GM23338 (cell line): ENCODE data around the gene TSFM. TPM values are rescaled to one million over a fixed set of nuclear protein-coding genes. Genes with fewer than 3 reads are reported as not detected.

Source experiments
- ATAC-seq: fragments of 200-7000 bp; cut with Tn5 transposase; 3 replicates; pipeline ENCODE4 v1.9.1; 2020
- DNase-seq: peaks from one replicate; pipeline ENCODE4 v3.0.0-alpha.2; 2015; ENCODE audit warnings: low spot score
- H2AFZ ChIP-seq: fragments of 200-600 bp; sonication (generic); 2 replicates; pipeline ENCODE4 v1.8.0; 2016; ENCODE audit warnings: antibody characterized with exemption, mild to moderate bottlenecking, moderate library complexity
- H3F3A ChIP-seq: fragments of 200-600 bp; sonication (generic); replicated peaks from 2 replicates; pipeline ENCODE4 v1.8.0; 2017; ENCODE audit warnings: antibody characterized with exemption, mixed run types, low read depth
- H3K27ac ChIP-seq: fragments of 200-600 bp; sonication (generic); 2 replicates; pipeline ENCODE4 v1.6.1; 2016; ENCODE audit warnings: low read depth
- H3K27me3 ChIP-seq: fragments of 200-600 bp; sonication (generic); 2 replicates; pipeline ENCODE4 v1.8.0; 2016; ENCODE audit warnings: mild to moderate bottlenecking, mixed run types, moderate library complexity; ENCODE audit not compliant: insufficient read depth
- H3K36me3 ChIP-seq: fragments of 200-600 bp; sonication (generic); 2 replicates; pipeline ENCODE4 v1.8.0; 2016; ENCODE audit warnings: mild to moderate bottlenecking; ENCODE audit not compliant: insufficient read depth
- H3K4me1 ChIP-seq: fragments of 200-600 bp; sonication (generic); 2 replicates; pipeline ENCODE4 v1.8.0; 2016; ENCODE audit warnings: mild to moderate bottlenecking, moderate library complexity; ENCODE audit not compliant: insufficient read depth
- H3K4me2 ChIP-seq: fragments of 200-600 bp; sonication (generic); 2 replicates; pipeline ENCODE4 v1.7.1; 2017; ENCODE audit warnings: mixed run types
- H3K4me3 ChIP-seq: fragments of 200-600 bp; sonication (generic); 2 replicates; pipeline ENCODE4 v1.6.1; 2016; ENCODE audit warnings: mixed run types
- H3K79me2 ChIP-seq: fragments of 200-600 bp; sonication (generic); replicated peaks from 2 replicates; pipeline ENCODE4 v1.8.0; 2017; ENCODE audit warnings: mild to moderate bottlenecking; ENCODE audit not compliant: insufficient read depth
- H3K9me2 ChIP-seq: fragments of 200-600 bp; sonication (generic); 2 replicates; pipeline ENCODE4 v1.8.0; 2017; ENCODE audit not compliant: insufficient read depth
- H4K20me1 ChIP-seq: fragments of 200-600 bp; sonication (generic); replicated peaks from 2 replicates; pipeline ENCODE4 v1.8.0; 2017; ENCODE audit warnings: mild to moderate bottlenecking; ENCODE audit not compliant: insufficient read depth
- H3K27ac Mint-ChIP-seq: 2 replicates; pipeline ENCODE4 v1.8.0; 2020; ENCODE audit warnings: inconsistent platforms, mild to moderate bottlenecking, moderate library complexity, mixed read lengths
- H3K27me3 Mint-ChIP-seq: 3 replicates; pipeline ENCODE4 v1.8.0; 2022; ENCODE audit warnings: low read depth, mild to moderate bottlenecking, moderate library complexity, mixed read lengths, inconsistent platforms; ENCODE audit not compliant: insufficient read depth, poor library complexity
- H3K36me3 Mint-ChIP-seq: 3 replicates; pipeline ENCODE4 v1.8.0; 2021; ENCODE audit warnings: low read depth, mild to moderate bottlenecking, inconsistent platforms, moderate library complexity, mixed read lengths
- H3K4me1 Mint-ChIP-seq: 3 replicates; pipeline ENCODE4 v1.8.0; 2020; ENCODE audit warnings: mild to moderate bottlenecking, inconsistent platforms, mixed read lengths
- H3K4me3 Mint-ChIP-seq: 3 replicates; pipeline ENCODE4 v1.8.0; 2021; ENCODE audit warnings: moderate library complexity, mild to moderate bottlenecking, inconsistent platforms, mixed read lengths
- H3K9me3 Mint-ChIP-seq: 3 replicates; pipeline ENCODE4 v1.8.0; 2020; ENCODE audit warnings: moderate library complexity, mild to moderate bottlenecking, inconsistent platforms, mixed read lengths
- CREB1 ChIP-seq: fragments of 250-450 bp; sonication (Bioruptor Pico); IDR thresholded peaks from 2 replicates; pipeline ENCODE4 v1.5.0; 2020; ENCODE audit warnings: low read depth, mild to moderate bottlenecking, moderate library complexity
- EZH2 ChIP-seq: fragments of 200-600 bp; sonication (generic); IDR thresholded peaks from one replicate; pipeline ENCODE4 v1.8.0; 2017; ENCODE audit warnings: antibody characterized with exemption, mild to moderate bottlenecking, low read depth; ENCODE audit not compliant: unreplicated experiment
- EZH2phosphoT487 ChIP-seq: fragments of 200-600 bp; sonication (generic); IDR thresholded peaks from one replicate; pipeline ENCODE4 v1.8.1; 2018; ENCODE audit warnings: antibody characterized with exemption; ENCODE audit not compliant: unreplicated experiment
- JUNB ChIP-seq: IDR thresholded peaks from one replicate; pipeline ENCODE4 v1.6.1; 2016; ENCODE audit warnings: antibody characterized with exemption; ENCODE audit not compliant: unreplicated experiment
- NANOG ChIP-seq: IDR thresholded peaks from 2 replicates; pipeline ENCODE4 v1.6.1; 2016; ENCODE audit warnings: antibody characterized with exemption, borderline replicate concordance
- POLR2AphosphoS5 ChIP-seq: IDR thresholded peaks from 2 replicates; pipeline ENCODE4 v1.6.1; 2016; ENCODE audit warnings: antibody characterized with exemption, low read depth
- STAT1 ChIP-seq: IDR thresholded peaks from one replicate; pipeline ENCODE4 v1.6.1; 2016; ENCODE audit warnings: antibody characterized with exemption; ENCODE audit not compliant: unreplicated experiment
- ZNF114 ChIP-seq: fragments of 250-450 bp; sonication (Bioruptor Pico); IDR thresholded peaks from 2 replicates; pipeline ENCODE4 v1.5.0; 2020; ENCODE audit warnings: mild to moderate bottlenecking, moderate library complexity
- ZNF331 ChIP-seq: fragments of 250-450 bp; sonication (Bioruptor Pico); IDR thresholded peaks from 2 replicates; pipeline ENCODE4 v1.5.0; 2020; ENCODE audit warnings: low read depth, mild to moderate bottlenecking, moderate library complexity
- polyA plus RNA-seq: library from polyadenylated mRNA; unstranded; fragments of >200 nt; fragmentation: Nextera tagmentation; extraction: Ambion mirVana; gene quantifications from 2 replicates; pipeline ENCODE4 v1.2.1, GENCODE V29; 2016
- total RNA-seq: library from RNA; depleted of rRNA; stranded (reverse); fragments of >200 nt; shearing (Covaris generic); gene quantifications from 2 replicates; pipeline ENCODE4 v1.2.3, GENCODE V29; 2014
- TF ChIP-seq, protein P1 (sequence below): IDR thresholded peaks from 2 replicates; pipeline ENCODE4 v1.6.1; 2016; ENCODE audit warnings: antibody characterized with exemption
- TF ChIP-seq, protein P2 (sequence below): fragments of 250-450 bp; sonication (Bioruptor Pico); IDR thresholded peaks from 2 replicates; pipeline ENCODE4 v1.5.0; 2020; ENCODE audit warnings: mild to moderate bottlenecking, moderate library complexity
- TF ChIP-seq, protein P3 (sequence below): IDR thresholded peaks from one replicate; pipeline ENCODE4 v1.6.1; 2018; ENCODE audit warnings: antibody characterized with exemption; ENCODE audit not compliant: unreplicated experiment

The TSFM gene
- total and polyA plus RNA-seq, 2 experiments from 2014 or later: 29.5 to 43.1 TPM

DNA sequence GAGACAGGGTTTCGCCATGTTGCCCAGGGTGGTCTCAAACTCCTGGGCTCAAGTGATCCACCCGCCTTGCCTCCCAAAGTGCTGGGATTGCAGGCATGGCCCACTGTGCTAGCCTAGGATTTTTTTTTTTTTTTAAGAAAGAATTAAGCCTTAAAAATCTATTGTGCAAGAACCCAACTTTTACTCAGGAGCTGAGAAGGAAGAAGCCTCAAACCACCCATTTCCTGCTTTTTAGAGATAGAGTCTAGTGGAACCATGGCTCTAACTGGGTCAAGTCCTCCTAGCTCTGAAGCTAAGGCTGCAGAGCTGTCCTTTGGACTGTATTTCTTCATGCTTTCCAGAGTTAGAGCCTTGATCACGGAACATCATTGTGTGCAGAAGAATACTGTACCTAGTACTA lies 1.3 kb upstream of the TSFM start (continued):
- TF ChIP-seq, protein P1, sequence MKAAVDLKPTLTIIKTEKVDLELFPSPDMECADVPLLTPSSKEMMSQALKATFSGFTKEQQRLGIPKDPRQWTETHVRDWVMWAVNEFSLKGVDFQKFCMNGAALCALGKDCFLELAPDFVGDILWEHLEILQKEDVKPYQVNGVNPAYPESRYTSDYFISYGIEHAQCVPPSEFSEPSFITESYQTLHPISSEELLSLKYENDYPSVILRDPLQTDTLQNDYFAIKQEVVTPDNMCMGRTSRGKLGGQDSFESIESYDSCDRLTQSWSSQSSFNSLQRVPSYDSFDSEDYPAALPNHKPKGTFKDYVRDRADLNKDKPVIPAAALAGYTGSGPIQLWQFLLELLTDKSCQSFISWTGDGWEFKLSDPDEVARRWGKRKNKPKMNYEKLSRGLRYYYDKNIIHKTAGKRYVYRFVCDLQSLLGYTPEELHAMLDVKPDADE: no peak

DNA sequence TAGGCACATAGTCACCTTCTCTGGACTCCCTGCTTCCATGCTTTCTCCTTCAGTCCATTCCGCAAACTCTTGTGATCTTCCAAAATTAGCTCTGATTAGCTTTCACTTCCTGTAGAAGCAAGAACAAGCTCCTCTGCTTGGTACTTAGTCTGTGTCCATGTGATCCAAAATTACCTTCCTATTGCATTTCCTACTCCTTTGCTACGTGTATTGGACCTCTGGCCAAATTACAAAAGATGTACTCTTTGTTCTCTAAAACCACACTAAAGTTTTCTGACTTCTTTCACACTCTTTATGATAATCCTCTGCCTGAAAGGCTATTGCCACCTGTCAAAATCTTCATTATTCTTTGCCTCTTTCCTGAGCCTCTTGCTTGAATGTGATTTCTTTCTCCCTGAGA lies 786 bp upstream of the TSFM start:
- DNase-seq (no peak), ATAC-seq (no peak)
- no peak overlapping the region; the same call in 2 of the 3 replicates for H3K4me3 Mint-ChIP-seq
- H3K27me3 Mint-ChIP-seq: peaks cover 5% of the 10 kb centered on the region
- H3F3A ChIP-seq: no peaks in the 10 kb centered on the region
- no peaks in the 10 kb centered on the region for H3K9me3 Mint-ChIP-seq
- H3K27me3 ChIP-seq: no peaks in the 10 kb centered on the region
- peaks cover 4% of the 10 kb centered on the region; the same call in 1 of the 3 replicates for H3K4me1 Mint-ChIP-seq
- peaks cover 13% of the 10 kb centered on the region; the same call in 1 of the 2 replicates for H3K36me3 ChIP-seq
- H3K27ac Mint-ChIP-seq: no peak overlapping the region
- peaks cover 20% of the 10 kb centered on the region for H3K36me3 Mint-ChIP-seq
- H3K27ac ChIP-seq: no peak overlapping the region
- H3K4me1 ChIP-seq: peaks cover 5% of the 10 kb centered on the region; the same call in 1 of the 2 replicates
- H2AFZ ChIP-seq: no peak overlapping the region
- H4K20me1 ChIP-seq: no peaks in the 10 kb centered on the region; the same call in none of the 2 replicates
- H3K4me3 ChIP-seq: no peak overlapping the region
- H3K4me2 ChIP-seq: no peak overlapping the region
- H3K79me2 ChIP-seq: peaks cover 18% of the 10 kb centered on the region
- H3K9me2 ChIP-seq: no peaks in the 10 kb centered on the region
- TF ChIP-seq, protein P2, sequence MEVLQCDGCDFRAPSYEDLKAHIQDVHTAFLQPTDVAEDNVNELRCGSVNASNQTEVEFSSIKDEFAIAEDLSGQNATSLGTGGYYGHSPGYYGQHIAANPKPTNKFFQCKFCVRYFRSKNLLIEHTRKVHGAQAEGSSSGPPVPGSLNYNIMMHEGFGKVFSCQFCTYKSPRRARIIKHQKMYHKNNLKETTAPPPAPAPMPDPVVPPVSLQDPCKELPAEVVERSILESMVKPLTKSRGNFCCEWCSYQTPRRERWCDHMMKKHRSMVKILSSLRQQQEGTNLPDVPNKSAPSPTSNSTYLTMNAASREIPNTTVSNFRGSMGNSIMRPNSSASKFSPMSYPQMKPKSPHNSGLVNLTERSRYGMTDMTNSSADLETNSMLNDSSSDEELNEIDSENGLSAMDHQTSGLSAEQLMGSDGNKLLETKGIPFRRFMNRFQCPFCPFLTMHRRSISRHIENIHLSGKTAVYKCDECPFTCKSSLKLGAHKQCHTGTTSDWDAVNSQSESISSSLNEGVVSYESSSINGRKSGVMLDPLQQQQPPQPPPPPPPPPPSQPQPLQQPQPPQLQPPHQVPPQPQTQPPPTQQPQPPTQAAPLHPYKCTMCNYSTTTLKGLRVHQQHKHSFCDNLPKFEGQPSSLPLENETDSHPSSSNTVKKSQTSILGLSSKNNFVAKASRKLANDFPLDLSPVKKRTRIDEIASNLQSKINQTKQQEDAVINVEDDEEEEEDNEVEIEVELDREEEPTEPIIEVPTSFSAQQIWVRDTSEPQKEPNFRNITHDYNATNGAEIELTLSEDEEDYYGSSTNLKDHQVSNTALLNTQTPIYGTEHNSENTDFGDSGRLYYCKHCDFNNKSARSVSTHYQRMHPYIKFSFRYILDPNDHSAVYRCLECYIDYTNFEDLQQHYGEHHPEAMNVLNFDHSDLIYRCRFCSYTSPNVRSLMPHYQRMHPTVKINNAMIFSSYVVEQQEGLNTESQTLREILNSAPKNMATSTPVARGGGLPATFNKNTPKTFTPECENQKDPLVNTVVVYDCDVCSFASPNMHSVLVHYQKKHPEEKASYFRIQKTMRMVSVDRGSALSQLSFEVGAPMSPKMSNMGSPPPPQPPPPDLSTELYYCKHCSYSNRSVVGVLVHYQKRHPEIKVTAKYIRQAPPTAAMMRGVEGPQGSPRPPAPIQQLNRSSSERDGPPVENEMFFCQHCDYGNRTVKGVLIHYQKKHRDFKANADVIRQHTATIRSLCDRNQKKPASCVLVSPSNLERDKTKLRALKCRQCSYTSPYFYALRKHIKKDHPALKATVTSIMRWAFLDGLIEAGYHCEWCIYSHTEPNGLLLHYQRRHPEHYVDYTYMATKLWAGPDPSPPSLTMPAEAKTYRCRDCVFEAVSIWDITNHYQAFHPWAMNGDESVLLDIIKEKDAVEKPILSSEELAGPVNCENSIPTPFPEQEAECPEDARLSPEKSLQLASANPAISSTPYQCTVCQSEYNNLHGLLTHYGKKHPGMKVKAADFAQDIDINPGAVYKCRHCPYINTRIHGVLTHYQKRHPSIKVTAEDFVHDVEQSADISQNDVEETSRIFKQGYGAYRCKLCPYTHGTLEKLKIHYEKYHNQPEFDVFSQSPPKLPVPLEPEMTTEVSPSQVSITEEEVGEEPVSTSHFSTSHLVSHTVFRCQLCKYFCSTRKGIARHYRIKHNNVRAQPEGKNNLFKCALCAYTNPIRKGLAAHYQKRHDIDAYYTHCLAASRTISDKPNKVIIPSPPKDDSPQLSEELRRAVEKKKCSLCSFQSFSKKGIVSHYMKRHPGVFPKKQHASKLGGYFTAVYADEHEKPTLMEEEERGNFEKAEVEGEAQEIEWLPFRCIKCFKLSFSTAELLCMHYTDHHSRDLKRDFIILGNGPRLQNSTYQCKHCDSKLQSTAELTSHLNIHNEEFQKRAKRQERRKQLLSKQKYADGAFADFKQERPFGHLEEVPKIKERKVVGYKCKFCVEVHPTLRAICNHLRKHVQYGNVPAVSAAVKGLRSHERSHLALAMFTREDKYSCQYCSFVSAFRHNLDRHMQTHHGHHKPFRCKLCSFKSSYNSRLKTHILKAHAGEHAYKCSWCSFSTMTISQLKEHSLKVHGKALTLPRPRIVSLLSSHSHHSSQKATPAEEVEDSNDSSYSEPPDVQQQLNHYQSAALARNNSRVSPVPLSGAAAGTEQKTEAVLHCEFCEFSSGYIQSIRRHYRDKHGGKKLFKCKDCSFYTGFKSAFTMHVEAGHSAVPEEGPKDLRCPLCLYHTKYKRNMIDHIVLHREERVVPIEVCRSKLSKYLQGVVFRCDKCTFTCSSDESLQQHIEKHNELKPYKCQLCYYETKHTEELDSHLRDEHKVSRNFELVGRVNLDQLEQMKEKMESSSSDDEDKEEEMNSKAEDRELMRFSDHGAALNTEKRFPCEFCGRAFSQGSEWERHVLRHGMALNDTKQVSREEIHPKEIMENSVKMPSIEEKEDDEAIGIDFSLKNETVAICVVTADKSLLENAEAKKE (CRISPR knock-in tag): no peak
- no peak for TF ChIP-seq ZNF331 (CRISPR knock-in tag)
- no peak for TF ChIP-seq EZH2
- no peak for TF ChIP-seq POLR2AphosphoS5
- TF ChIP-seq NANOG: no peak
- no peak for TF ChIP-seq STAT1
- no peak for TF ChIP-seq EZH2phosphoT487
- no peak for TF ChIP-seq CREB1 (CRISPR knock-in tag)
- TF ChIP-seq, protein P3, sequence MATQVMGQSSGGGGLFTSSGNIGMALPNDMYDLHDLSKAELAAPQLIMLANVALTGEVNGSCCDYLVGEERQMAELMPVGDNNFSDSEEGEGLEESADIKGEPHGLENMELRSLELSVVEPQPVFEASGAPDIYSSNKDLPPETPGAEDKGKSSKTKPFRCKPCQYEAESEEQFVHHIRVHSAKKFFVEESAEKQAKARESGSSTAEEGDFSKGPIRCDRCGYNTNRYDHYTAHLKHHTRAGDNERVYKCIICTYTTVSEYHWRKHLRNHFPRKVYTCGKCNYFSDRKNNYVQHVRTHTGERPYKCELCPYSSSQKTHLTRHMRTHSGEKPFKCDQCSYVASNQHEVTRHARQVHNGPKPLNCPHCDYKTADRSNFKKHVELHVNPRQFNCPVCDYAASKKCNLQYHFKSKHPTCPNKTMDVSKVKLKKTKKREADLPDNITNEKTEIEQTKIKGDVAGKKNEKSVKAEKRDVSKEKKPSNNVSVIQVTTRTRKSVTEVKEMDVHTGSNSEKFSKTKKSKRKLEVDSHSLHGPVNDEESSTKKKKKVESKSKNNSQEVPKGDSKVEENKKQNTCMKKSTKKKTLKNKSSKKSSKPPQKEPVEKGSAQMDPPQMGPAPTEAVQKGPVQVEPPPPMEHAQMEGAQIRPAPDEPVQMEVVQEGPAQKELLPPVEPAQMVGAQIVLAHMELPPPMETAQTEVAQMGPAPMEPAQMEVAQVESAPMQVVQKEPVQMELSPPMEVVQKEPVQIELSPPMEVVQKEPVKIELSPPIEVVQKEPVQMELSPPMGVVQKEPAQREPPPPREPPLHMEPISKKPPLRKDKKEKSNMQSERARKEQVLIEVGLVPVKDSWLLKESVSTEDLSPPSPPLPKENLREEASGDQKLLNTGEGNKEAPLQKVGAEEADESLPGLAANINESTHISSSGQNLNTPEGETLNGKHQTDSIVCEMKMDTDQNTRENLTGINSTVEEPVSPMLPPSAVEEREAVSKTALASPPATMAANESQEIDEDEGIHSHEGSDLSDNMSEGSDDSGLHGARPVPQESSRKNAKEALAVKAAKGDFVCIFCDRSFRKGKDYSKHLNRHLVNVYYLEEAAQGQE: no peak
- TF ChIP-seq ZNF114 (CRISPR knock-in tag): no peak
- TF ChIP-seq JUNB: no peak
- TF ChIP-seq, protein P1: no peak
